OCI-LY1 (cell line): ENCODE data around the gene FYCO1.

ENCODE experiments used
- CTCF ChIP-seq: fragments of 200-600 bp; sonication (generic), shearing (Covaris generic); IDR thresholded peaks from 2 replicates; pipeline ENCODE4 v1.5.1; 2017; ENCODE audit warnings: mild to moderate bottlenecking, antibody characterized with exemption, low read length, moderate library complexity, mixed read lengths
- EZH2 ChIP-seq: fragments of 200-600 bp; sonication (generic), shearing (Covaris generic); IDR thresholded peaks from 2 replicates; pipeline ENCODE4 v1.8.0; 2017; ENCODE audit warnings: borderline replicate concordance, mixed run types, mild to moderate bottlenecking, antibody characterized with exemption, low read length, moderate library complexity, mixed read lengths

- no peak for TF ChIP-seq CTCF
- no peak for TF ChIP-seq EZH2
Measured at GRCh38 chr3:45957586-45957985, 38.0 kb downstream of the FYCO1 start.
